ENCODE results near the gene TMEM134.

TMEM134 gene

GRCh38 chr11:67499808-67500483 is 30.9 kb upstream of the TMEM134 start:
- H3K4me3 ChIP-seq (ENCODE audit: low read length): no peak overlapping the region
- DNase-seq (ENCODE audit: low read depth): no peak
- TF ChIP-seq, protein P1, sequence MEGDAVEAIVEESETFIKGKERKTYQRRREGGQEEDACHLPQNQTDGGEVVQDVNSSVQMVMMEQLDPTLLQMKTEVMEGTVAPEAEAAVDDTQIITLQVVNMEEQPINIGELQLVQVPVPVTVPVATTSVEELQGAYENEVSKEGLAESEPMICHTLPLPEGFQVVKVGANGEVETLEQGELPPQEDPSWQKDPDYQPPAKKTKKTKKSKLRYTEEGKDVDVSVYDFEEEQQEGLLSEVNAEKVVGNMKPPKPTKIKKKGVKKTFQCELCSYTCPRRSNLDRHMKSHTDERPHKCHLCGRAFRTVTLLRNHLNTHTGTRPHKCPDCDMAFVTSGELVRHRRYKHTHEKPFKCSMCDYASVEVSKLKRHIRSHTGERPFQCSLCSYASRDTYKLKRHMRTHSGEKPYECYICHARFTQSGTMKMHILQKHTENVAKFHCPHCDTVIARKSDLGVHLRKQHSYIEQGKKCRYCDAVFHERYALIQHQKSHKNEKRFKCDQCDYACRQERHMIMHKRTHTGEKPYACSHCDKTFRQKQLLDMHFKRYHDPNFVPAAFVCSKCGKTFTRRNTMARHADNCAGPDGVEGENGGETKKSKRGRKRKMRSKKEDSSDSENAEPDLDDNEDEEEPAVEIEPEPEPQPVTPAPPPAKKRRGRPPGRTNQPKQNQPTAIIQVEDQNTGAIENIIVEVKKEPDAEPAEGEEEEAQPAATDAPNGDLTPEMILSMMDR (IDR thresholded peaks at IDR 0.05; ENCODE audit: insufficient read depth, low read depth, low read length, missing control alignments): no peak

DNA sequence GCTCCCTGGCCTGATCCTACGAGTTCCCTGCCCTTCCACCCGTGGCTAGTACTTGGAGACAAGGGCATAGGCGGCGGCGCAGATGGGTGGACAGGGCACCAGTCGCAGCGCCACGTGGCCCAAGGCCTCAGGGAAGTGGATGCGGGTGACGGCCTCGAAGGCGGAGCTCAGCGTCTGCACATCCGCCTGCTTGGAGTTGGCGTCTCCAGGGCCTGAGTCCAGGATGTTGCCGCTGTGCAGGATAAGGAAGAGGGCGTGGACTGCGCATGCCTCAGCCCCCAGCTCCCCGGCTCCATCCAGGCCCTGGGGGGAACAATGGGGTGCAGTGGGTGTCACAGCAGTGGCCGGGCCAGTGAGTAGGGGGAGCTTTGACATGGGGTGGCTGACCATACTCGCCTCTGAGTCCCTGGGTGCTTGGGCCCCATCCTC is 29.5 kb upstream of the TMEM134 start:
- H3K4me3 ChIP-seq (ENCODE audit: low read length): no peak overlapping the region
- TF ChIP-seq, protein P1 (IDR thresholded peaks at IDR 0.05; ENCODE audit: insufficient read depth, low read depth, low read length, missing control alignments): no peak
- DNase-seq (ENCODE audit: low read depth): no peak

DNA sequence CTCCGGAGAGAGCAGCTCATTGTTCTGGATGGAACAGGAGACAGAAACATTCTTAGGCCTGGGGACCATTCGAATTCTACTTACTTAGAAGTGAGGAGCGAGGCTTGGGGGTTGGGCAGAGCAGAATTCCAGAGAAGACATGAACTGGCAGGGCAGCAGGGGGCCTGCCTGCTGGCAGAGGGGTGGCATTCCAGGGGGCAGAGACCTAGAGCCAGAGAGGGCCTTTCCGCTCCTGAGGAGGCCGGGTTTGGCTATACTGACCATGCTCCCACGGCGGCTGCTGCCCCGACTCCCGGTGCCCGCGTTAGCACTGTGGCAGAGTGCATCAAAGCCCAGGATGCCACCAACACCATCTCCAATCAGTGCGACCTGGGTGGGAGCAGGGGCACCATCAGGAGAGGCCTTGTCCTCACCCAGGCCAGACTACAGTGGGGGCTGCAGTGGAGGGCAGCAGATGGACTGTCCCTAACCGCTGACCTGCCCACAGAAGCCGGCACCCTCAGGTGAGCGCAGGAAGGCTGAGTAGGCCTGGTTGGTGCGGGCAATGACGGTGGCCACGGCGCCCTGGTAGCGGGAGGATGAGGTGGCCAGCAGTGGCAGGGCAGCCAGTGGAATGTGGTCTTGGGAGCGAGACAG is 28.7 kb upstream of the TMEM134 start:
- DNase-seq (ENCODE audit: low read depth): no peak
- H3K4me3 ChIP-seq (ENCODE audit: low read length): no peak overlapping the region
- TF ChIP-seq, protein P1 (IDR thresholded peaks at IDR 0.05; ENCODE audit: insufficient read depth, low read depth, low read length, missing control alignments): no peak

- no peak for DNase-seq (ENCODE audit: low read depth)
- TF ChIP-seq, protein P1 (IDR thresholded peaks at IDR 0.05; ENCODE audit: insufficient read depth, low read depth, low read length, missing control alignments): no peak
- no peak overlapping the region for H3K4me3 ChIP-seq (ENCODE audit: low read length)
Measured at GRCh38 chr11:67496113-67496512, 27.1 kb upstream of the TMEM134 start.

DNA sequence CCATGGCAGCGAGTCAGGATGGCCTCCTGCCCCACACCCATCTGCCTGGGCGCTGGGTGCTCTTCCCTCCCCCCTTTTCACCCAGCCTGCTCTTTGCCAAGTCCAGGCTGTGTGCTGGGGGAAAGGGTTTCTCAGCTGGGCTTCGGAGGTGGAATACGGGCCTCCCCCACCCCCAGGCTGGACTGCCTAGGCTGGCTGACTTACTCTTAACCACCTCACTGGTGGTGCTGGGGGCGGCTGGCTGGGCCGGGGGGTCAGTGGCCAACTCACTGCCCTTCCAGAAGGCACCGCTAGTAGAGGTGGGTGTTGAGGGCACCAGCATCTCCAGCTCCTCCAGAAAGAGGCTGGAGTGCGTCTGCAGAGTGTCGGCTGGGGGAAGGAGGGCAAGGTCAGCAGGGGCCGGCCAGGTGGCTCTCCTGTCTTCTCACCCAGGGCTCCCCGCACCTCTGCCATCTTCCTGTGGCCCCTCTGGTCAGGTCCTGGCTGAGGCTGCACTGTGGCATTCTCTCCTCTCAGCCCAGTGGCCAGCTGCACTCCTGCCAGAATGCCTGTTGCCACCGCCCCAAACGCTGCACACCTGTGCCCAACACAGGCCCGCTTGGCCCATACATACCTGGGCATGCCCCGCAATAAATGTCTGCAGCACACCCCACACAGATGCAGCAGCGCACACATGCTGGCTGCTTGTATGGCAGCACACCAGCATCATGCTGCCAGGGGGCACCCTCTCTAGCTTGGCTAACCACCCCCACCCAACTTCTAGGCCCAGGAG is 26.4 kb upstream of the TMEM134 start:
- TF ChIP-seq, protein P1 (IDR thresholded peaks at IDR 0.05; ENCODE audit: insufficient read depth, low read depth, low read length, missing control alignments): no peak
- DNase-seq (ENCODE audit: low read depth): no peak
- no peak overlapping the region for H3K4me3 ChIP-seq (ENCODE audit: low read length)

- no peak for DNase-seq (ENCODE audit: low read depth)
- no peak overlapping the region for H3K4me3 ChIP-seq (ENCODE audit: low read length)
- TF ChIP-seq, protein P1 (IDR thresholded peaks at IDR 0.05; ENCODE audit: insufficient read depth, low read depth, low read length, missing control alignments): no peak
Measured at GRCh38 chr11:67494371-67495233, 25.6 kb upstream of the TMEM134 start.
